ENCODE results near the gene DCST2. TPM values are rescaled to one million over a fixed set of nuclear protein-coding genes. Genes with fewer than 3 reads are reported as not detected.

The DCST2 gene
- total and polyA plus RNA-seq, 9 of the 15 experiments (the other 6 are each of a cell fraction or from before 2014, with no cell fraction given), result 0.09 to 0.49 (median 0.11) TPM; not detected in 3

- TF ChIP-seq DLX4 (CRISPR knock-in tag; IDR thresholded peaks at IDR 0.05) (no peak), IFI16 (CRISPR knock-in tag; IDR thresholded peaks at IDR 0.05) (no peak), SMARCC2 (IDR thresholded peaks at IDR 0.05; ENCODE audit: low read depth) (no peak), HDAC1 (IDR thresholded peaks at IDR 0.05) (peak in 1 of 2 experiments; percentile 100; a peak in 2 of 4 replicates), ZNF57 (CRISPR knock-in tag; IDR thresholded peaks at IDR 0.05) (no peak), PHTF2 (CRISPR knock-in tag; IDR thresholded peaks at IDR 0.05) (no peak), CHD7 (IDR thresholded peaks at IDR 0.05; ENCODE audit: low read depth, low read length) (no peak), ZNF668 (CRISPR knock-in tag; IDR thresholded peaks at IDR 0.05) (no peak), NCOA4 (IDR thresholded peaks at IDR 0.05; ENCODE audit: partially characterized antibody) (no peak), CBX8 (IDR thresholded peaks at IDR 0.05; ENCODE audit: borderline replicate concordance, extremely low read depth, low read depth, low read length, poor library complexity, severe bottlenecking) (no peak), MYC (IDR thresholded peaks at IDR 0.05; ENCODE audit: low read depth, low read length) (peak; percentile 95), MYC (CRISPR knock-in tag; IDR thresholded peaks at IDR 0.05; ENCODE audit: borderline replicate concordance, low read depth) (0 out of 2 replicates have a peak, but pooled peaks have one; percentile 72)
Observed at GRCh38 chr1:154974102-154974807, 59.3 kb downstream of the DCST2 start, which contains the start of gene CKS1B (continued).

Measured in K562 (cell line).